K562 (cell line): ENCODE results near the gene HSD17B13. TPM values are rescaled to one million over a fixed set of nuclear protein-coding genes. Genes with fewer than 3 reads are reported as not detected.
A peak's percentile ranks its signal among the peaks of the same experiment; 100 is the strongest.

Experiments
- ATAC-seq: fragments of 200-7000 bp; cut with Tn5 transposase; 3 replicates; pipeline ENCODE4 v1.9.1; 2020; ENCODE audit warnings: moderate library complexity
- BruUV-seq: library from RNA; stranded (reverse); fragments of 400-500 nt; replicated peaks from 2 replicates; lab custom pipeline; 2021; lab: Mats Ljungman, UMichigan
- CTCF ChIA-PET: fragments of 300-600 bp; formaldehyde crosslinking; extraction: SDS; loops from one replicate; lab custom pipeline; 2021; ENCODE audit warnings: low intra/inter-chr PET ratio; lab: Yijun Ruan, JAX
- POLR2A ChIA-PET: fragments of 300-600, 350-650 bp; sonication (Branson Sonifier 250); formaldehyde crosslinking; extraction: SDS; loops from one replicate; lab custom pipeline; 2021; ENCODE audit warnings: antibody characterized with exemption, inconsistent platforms; lab: Yijun Ruan, JAX
- DNase-seq, 4 experiments: peaks; one replicate each; pipeline versions ENCODE4 v3.0.0 to v3.0.0-alpha.2; 2011 to 2018; ENCODE audit warnings: low spot score in 3 of 4, mixed read lengths in 3 of 4; ENCODE audit errors: extremely low read depth in 1 of 4
- FAIRE-seq: peaks from 2 replicates; lab custom pipeline; 2011; peaks lifted over from hg19 to GRCh38; lab: Jason Lieb, UNC
- H2AFZ ChIP-seq: 2 replicates; pipeline ENCODE4 v1.6.0; 2011; ENCODE audit warnings: low read depth, low read length, control low read depth, inconsistent platforms
- H3K27ac ChIP-seq: fragments of 200-600 bp; 3 replicates; pipeline ENCODE4 v1.8.0; 2011; ENCODE audit warnings: low read depth, mild to moderate bottlenecking, control low read depth, inconsistent platforms, low read length, moderate library complexity, mixed read lengths; ENCODE audit errors: extremely low read depth
- H3K27me3 ChIP-seq, 2 experiments: fragments of 300-600 bp in 1 of 2; 2 replicates in 1 of 2; 3 replicates in 1 of 2; pipeline versions ENCODE4 v1.6.0 to v1.8.0; 2011; ENCODE audit warnings: inconsistent platforms in 2 of 2, low read length in 2 of 2, mild to moderate bottlenecking in 1 of 2, mixed read lengths in 1 of 2, moderate library complexity in 1 of 2; ENCODE audit not compliant: control insufficient read depth in 2 of 2, insufficient read depth in 2 of 2
- H3K36me3 ChIP-seq: fragments of 300-600 bp; 3 replicates; pipeline ENCODE4 v1.8.0; 2011; ENCODE audit warnings: mild to moderate bottlenecking, low read length, inconsistent platforms; ENCODE audit not compliant: control insufficient read depth, insufficient read depth
- H3K4me1 ChIP-seq, 2 experiments: fragments of 200-600 bp in 1 of 2; replicated peaks in 1 of 2; 2 replicates in 1 of 2; 3 replicates in 1 of 2; pipeline versions ENCODE4 v1.5.1 to v1.8.0; 2011; ENCODE audit warnings: inconsistent platforms in 2 of 2, low read length in 2 of 2, mild to moderate bottlenecking in 1 of 2, mixed read lengths in 1 of 2, moderate library complexity in 1 of 2; ENCODE audit not compliant: control insufficient read depth in 2 of 2, insufficient read depth in 2 of 2
- H3K4me2 ChIP-seq: 2 replicates; pipeline ENCODE4 v1.6.1; 2011; ENCODE audit warnings: low read length, control low read depth, inconsistent platforms, mixed read lengths; ENCODE audit not compliant: insufficient read depth
- H3K4me3 ChIP-seq: fragments of 200-600 bp; sonication (generic), shearing (Covaris generic); 2 replicates; pipeline ENCODE4 v1.5.1; 2016; ENCODE audit warnings: control low read depth, inconsistent platforms
- H3K79me2 ChIP-seq: fragments of 200-600 bp; 3 replicates; pipeline ENCODE4 v1.8.0; 2011; ENCODE audit warnings: low read length, inconsistent platforms; ENCODE audit not compliant: control insufficient read depth, insufficient read depth
- H3K9ac ChIP-seq, 2 experiments: 2 replicates each; pipeline versions ENCODE4 v1.6.0 to v1.6.1; 2011; ENCODE audit warnings: low read depth in 2 of 2, low read length in 2 of 2, control low read depth in 1 of 2, inconsistent platforms in 1 of 2, mild to moderate bottlenecking in 1 of 2, mixed read lengths in 1 of 2; ENCODE audit not compliant: insufficient read depth in 1 of 2
- H3K9me1 ChIP-seq: one replicate; pipeline ENCODE4 v1.6.0; 2011; ENCODE audit warnings: inconsistent platforms, mild to moderate bottlenecking, low read length, moderate library complexity; ENCODE audit not compliant: control insufficient read depth, insufficient read depth
- H3K9me3 ChIP-seq: replicated peaks from 2 replicates; pipeline ENCODE4 v1.5.1; 2011; ENCODE audit warnings: low read depth, low read length, inconsistent platforms; ENCODE audit not compliant: control insufficient read depth, insufficient read depth
- H4K20me1 ChIP-seq: replicated peaks from 2 replicates; pipeline ENCODE4 v1.6.1; 2011; ENCODE audit warnings: low read length, inconsistent platforms, mixed read lengths; ENCODE audit not compliant: control insufficient read depth, insufficient read depth
- CTCF ChIP-seq, 3 experiments: IDR thresholded peaks in 2 of 3; conservative IDR thresholded peaks in 1 of 3; 2 replicates each; pipeline ENCODE4 v1.5.1; 2011 to 2012; ENCODE audit warnings: low read length in 3 of 3, mild to moderate bottlenecking in 3 of 3, control low read depth in 2 of 3, improper control_type of control experiment in 1 of 3, inconsistent platforms in 1 of 3, low read depth in 1 of 3, mixed read lengths in 1 of 3, moderate library complexity in 1 of 3; ENCODE audit not compliant: insufficient read depth in 2 of 3
- DEAF1 ChIP-seq: fragments of 450-650 bp; formaldehyde crosslinking; IDR thresholded peaks from 2 replicates; pipeline ENCODE4 v1.4.0; 2020; ENCODE audit warnings: mild to moderate bottlenecking, moderate library complexity
- FOSL1 ChIP-seq: fragments of 200-800 bp; sonication (Bioruptor generic); conservative IDR thresholded peaks from 2 replicates; pipeline ENCODE4 v1.6.1; 2016; ENCODE audit warnings: missing genetic modification characterization, missing compliant biosample characterization
- NCOR1 ChIP-seq: fragments of 450-650 bp; IDR thresholded peaks from 2 replicates; pipeline ENCODE4 v1.6.1; 2016; ENCODE audit warnings: mild to moderate bottlenecking, moderate library complexity
- SETDB1 ChIP-seq: IDR thresholded peaks from one replicate; pipeline ENCODE4 v1.6.1; 2012; ENCODE audit warnings: low read length, control low read depth, inconsistent platforms
- SIN3B ChIP-seq: fragments of 450-650 bp; IDR thresholded peaks from 2 replicates; pipeline ENCODE4 v1.6.1; 2017; ENCODE audit warnings: low read depth, mild to moderate bottlenecking, moderate library complexity
- SMC3 ChIP-seq: conservative IDR thresholded peaks from 2 replicates; pipeline ENCODE4 v1.6.1; 2011; ENCODE audit warnings: low read depth, low read length, improper control_type of control experiment; ENCODE audit not compliant: insufficient read depth
- ZBTB43 ChIP-seq: sonication (generic); formaldehyde crosslinking; IDR thresholded peaks from 2 replicates; pipeline ENCODE4 v1.8.0; 2023; ENCODE audit warnings: mild to moderate bottlenecking, missing genetic modification reagents
- WGBS: fragments of 100-300 bp; shearing (Covaris generic); methylation state at CpG from one replicate; pipeline ENCODE4 v1.1.6; 2016; ENCODE audit warnings: low coverage, mixed read lengths; ENCODE audit not compliant: insufficient coverage; ENCODE audit errors: missing lambda C conversion rate; 5-methylcytosine and 5-hydroxymethylcytosine counted together
- in situ Hi-C: fragments of 300-500 bp; cut with MboI; formaldehyde crosslinking; loops from 4 replicates; pipeline ENCODE4 v1.15.0; 2018; ENCODE audit warnings: inconsistent platforms, mixed read lengths
- intact Hi-C: fragments of 100-400 bp; cut with micrococcal nuclease; formaldehyde crosslinking; loops from 2 replicates; pipeline ENCODE4 v1.14.2; 2022
- polyA plus RNA-seq, 8 experiments: library from polyadenylated mRNA; depleted of rRNA in 4 of 8; stranded (reverse) in 5 of 8; unstranded in 3 of 8; fragments of >200 nt; fragmentation: Nextera tagmentation in 2 of 8; fragmentation: Illumina TruSeq in 1 of 8; extraction: Ambion mirVana in 2 of 8; extraction: Trizol in 1 of 8; gene quantifications; 2 replicates each; pipeline versions ENCODE4 v1.2.1 to v1.2.3, GENCODE V29; 2011 to 2014; ENCODE audit warnings: inconsistent platforms in 1 of 8, missing spikeins in 1 of 8
- total RNA-seq, 7 experiments: library from RNA; depleted of rRNA in 6 of 7; stranded (reverse); fragments of >200 nt in 6 of 7; fragmentation: Illumina TruSeq in 2 of 7; extraction: Trizol in 2 of 7; gene quantifications; 2 replicates each; pipeline versions ENCODE4 v1.2.1 to v1.2.3, GENCODE V29; 2011 to 2021; ENCODE audit warnings: low replicate concordance in 1 of 7

Gene HSD17B13
- total and polyA plus RNA-seq, 9 of the 15 experiments (the other 6 are each of a cell fraction or from before 2014, with no cell fraction given), result 0.05 to 0.36 (median 0.29) TPM

GRCh38 chr4:87270144-87270543 is 52.5 kb downstream of the HSD17B13 start (continued):
- TF ChIP-seq CTCF (IDR thresholded peaks at IDR 0.05 in 2 of 3, conservative IDR thresholded peaks at IDR 0.05 in 1 of 3; ENCODE audit: insufficient read depth in 2 of 3, low read depth in 1 of 3, low read length in 3 of 3), result peak; percentile 52 to 81 (median 69)
- TF ChIP-seq SETDB1, result no peak
- TF ChIP-seq FOSL1 (tag), result no peak
- peak; percentile 60 for TF ChIP-seq SMC3
- TF ChIP-seq DEAF1 (CRISPR knock-in tag), result peak; percentile 65
- TF ChIP-seq, all 486 proteins: peak for 5

GRCh38 chr4:87268411-87268810 is 54.3 kb downstream of the HSD17B13 start:
- intact Hi-C loops, result no loop called here
- Histone ChIP-seq H3K9me1 (no peaks in the 10 kb centered on the region), H3K9ac (no peak overlapping the region), H3K27ac (no peak overlapping the region), H3K36me3 (no peaks in the 10 kb centered on the region), H3K4me2 (no peak overlapping the region), H2AFZ (no peak overlapping the region), H4K20me1 (no peaks in the 10 kb centered on the region), H3K9me3 (no peaks in the 10 kb centered on the region), H3K79me2 (no peaks in the 10 kb centered on the region), H3K4me1 (no peaks in the 10 kb centered on the region), H3K4me3 (no peak overlapping the region), H3K27me3 (peaks cover 7 to 13% of the 10 kb centered on the region in 2 experiments)
- no peak for DNase-seq
- WGBS, result 0% methylated on average over 3 of the region's 5 CpGs
- ChIA-PET CTCF (no interaction called here), POLR2A (no interaction called here)
- in situ Hi-C loops, result loop anchor here (10.0 kb wide), 1 partner anchor 576 kb away; no protein-coding TSS in a partner anchor
- no peak for FAIRE-seq
- BruUV-seq, result no TSS peak
- ATAC-seq, result no peak
- TF ChIP-seq ZBTB43 (CRISPR knock-in tag) (no peak), NCOR1 (no peak), SIN3B (no peak)
